Measurements from ENCODE around the gene CHST15.

GRCh38 chr10:124012991-124013390, 80.4 kb downstream of the CHST15 start:
- TF ChIP-seq CTCF (IDR thresholded peaks at IDR 0.05; ENCODE audit: low read depth, low read length, poor library complexity, severe bottlenecking) (no peak), EZH2phosphoT487 (IDR thresholded peaks at IDR 0.05; ENCODE audit: borderline replicate concordance, low read length) (no peak)
